Activated naive CD4-positive, alpha-beta T cell (primary cell): ENCODE measurements around the gene ACAD8.

Source experiments
- DNase-seq, 4 experiments: peaks; one replicate each; lab custom pipeline; 2025; lab: John Stamatoyannopoulos, UW

Gene ACAD8

DNA sequence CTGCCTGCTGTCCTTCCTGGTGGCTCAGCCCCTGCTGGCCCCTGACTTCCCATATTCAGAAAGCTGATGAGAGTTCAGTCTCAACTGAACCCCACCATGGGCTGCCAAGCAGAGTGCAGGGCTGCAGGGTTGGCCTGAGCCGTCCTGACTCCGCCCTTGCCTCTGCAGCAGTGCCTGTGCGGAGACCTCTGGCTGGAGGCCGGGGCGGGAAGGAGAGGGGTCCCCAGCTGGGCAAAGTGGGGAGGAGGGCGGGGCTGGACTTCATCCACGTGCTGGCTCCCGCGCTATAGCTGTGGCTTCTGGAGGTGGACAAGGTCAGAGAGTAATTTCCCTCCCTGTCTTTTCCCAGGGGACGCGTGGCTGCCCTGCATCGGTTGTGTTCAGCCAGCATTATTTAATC, 36.4 kb downstream of the ACAD8 start:
- no peak for DNase-seq

DNA sequence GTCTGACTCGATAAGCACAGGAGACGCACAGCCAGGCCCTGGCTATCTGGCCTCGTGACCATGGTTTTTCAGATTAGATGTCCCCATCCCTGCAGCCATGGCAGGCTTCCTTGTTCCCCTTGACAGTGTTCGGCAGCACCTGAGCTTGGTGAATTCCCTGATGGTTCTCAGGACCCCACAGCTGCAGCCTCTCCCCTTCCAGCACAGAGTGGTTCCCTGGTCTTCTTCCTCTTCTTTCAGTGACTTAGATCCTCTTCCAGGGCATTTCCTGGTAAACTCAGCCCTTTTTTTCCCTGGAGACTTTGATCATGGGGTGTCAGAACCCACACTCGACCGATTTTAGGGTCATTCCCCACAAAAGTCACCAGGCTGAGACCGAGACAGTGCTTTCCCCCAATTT, 37.3 kb downstream of the ACAD8 start:
- no peak for DNase-seq

DNA sequence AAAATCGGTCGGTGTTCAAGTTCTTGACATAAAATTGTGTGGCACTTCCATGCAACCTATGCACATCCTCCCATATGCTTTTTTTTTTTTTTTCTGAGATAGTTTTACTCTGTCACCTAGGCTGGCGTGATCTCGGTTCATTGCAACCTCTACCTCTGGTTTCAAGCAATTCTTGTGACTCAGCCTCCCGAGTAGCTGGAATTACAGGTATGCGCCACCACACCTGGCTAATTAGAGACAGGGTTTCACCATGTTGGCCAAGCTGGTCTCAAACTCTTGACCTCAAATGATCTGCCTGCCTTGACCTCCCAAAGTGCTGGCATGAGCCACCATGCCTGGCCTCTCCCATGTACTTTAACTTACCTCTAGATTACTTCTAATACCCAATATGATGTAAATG, 37.8 kb downstream of the ACAD8 start:
- no peak for DNase-seq

DNA sequence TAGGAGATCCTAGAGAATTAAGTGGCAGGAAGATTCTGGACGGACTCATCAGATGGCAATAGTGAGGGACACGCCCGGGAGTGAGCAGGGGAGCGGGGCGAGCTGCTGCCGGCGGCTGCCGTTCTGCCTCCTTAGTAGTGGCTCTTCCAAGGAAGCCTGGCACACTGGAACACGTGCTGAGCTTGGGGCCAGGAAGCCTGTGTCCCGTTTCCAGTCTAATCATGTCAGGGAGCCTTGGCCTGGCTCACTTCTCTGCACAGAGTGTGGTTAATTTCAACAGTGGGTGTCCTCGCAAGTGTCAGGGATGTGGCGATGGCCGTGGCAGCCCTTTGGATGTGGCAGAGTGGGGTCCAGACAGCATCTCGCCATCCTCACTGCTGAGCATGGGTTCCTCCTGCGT, 39.3 kb downstream of the ACAD8 start:
- DNase-seq, result no peak

DNA sequence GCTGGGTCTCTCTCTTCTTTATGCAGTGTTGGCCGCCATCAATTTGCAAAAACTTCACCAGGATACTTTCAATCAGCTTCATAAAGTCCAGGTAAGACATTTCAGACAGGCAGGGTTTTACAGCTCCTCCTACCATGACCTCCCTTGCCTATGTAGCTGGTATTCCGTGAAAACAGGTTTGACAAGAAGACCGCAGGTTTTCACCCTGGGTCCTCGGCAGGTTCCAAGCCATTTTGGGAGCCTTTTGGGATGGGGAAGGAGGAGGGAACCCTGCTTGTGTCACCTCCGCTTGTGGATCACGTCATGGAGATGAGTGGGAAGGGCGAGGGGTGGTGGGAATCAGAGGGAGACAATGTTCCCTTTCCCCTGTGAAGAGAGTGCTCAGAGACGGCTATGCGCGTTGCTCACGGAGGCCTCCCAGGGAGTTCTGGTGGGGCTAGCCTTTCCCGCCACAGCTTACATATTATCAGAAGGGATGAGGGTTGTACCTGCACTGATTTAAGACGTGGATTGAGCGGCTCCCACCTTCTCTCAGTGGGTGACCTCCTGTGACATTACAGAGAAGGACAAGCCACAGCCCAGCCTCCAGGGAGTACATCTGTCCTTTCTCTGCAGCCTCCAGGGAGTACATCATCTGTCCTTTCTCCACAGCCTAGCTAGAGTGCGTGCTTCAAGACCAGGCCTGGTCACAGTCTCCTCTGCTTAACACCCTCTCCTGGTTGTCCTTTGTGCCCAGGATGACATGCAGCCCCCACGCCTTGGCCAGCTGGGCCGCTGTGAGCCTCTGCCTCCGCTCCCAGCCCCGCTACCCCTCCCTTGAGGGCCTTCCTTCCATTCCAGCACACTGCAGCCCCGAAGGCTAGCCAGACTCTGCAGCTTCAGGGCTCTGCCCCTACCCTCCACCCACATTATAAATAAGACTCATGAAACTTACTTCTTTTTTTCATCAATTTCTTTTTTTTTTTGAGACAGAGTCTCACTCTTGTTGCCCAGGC, 40.0 kb downstream of the ACAD8 start:
- no peak for DNase-seq

DNA sequence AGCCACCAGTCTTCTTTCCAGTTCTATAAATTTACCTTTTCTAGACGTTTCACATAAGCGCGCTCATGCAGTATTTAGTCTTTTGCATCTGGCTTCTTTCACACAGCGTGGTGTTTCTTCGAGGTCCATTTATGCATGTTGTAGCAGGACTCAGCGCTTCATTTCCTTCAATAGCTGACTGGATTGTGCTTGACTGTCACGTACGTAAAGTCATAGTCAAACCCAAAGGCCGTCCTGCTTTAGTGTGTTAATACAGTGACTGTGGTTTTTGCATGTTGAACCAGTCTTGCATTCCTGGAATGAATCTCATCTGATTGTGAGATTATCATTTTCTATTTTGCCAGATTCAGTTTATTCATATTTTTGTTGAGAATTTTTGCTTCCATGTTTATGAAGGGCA, 41.3 kb downstream of the ACAD8 start:
- DNase-seq, result no peak

DNA sequence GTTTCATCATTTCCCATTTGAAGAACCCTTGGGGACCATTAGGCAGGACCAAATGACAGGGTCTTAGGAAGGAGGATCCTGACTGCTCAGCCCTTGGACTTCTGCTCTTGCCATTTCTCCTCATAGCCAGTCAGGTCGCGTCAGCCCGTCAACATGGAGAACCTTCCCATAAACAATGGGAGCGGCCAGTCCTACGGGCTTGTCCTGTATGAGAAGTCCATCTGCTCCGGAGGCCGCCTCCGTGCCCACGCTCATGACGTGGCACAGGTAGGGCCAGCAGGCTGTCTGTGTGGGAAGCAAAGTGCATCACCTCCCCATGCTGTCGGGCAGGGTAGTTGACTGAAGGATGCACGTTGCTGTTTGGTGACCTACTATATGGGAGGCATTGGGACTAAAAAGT, 58.9 kb downstream of the ACAD8 start:
- DNase-seq, result no peak

DNA sequence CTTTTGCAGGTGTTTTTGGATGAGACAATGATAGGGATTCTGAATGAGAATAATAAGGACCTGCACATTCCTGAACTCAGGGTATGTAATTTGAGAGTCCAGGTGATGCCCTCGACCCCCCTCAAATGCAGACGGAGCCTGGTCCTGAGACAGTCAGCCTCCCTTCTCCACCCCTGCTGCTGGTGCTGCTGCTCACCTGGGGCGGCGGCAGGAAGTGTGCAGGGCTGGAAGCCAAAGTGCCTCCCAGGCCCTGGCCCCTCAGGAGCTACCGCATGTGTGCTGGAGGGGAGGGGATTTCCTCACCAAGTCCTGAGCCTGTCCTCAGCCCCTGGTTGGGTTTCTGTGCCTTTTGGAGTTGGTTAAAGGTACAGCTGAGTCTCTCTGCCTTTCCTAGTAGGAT, 59.4 kb downstream of the ACAD8 start:
- DNase-seq, result no peak

DNA sequence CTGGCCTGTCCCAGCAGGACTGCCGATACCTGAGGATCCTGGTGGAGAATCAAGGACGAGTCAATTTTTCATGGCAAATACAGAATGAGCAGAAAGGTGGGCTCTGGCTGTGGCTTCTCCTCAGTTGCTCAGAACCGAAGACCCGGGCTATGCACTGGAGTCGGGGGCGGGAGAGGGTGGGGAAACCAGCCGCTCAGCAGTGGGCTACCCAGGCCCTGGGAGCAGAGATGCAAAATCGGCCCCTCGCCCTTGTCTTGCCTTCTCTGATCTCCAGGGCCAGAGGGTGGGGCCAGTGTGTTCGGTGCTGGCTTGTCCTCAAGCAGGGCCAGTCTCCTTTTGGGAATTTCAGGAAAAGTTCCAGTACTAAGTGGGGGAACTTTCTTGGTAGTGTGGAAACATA, 60.0 kb downstream of the ACAD8 start:
- DNase-seq, result no peak

DNA sequence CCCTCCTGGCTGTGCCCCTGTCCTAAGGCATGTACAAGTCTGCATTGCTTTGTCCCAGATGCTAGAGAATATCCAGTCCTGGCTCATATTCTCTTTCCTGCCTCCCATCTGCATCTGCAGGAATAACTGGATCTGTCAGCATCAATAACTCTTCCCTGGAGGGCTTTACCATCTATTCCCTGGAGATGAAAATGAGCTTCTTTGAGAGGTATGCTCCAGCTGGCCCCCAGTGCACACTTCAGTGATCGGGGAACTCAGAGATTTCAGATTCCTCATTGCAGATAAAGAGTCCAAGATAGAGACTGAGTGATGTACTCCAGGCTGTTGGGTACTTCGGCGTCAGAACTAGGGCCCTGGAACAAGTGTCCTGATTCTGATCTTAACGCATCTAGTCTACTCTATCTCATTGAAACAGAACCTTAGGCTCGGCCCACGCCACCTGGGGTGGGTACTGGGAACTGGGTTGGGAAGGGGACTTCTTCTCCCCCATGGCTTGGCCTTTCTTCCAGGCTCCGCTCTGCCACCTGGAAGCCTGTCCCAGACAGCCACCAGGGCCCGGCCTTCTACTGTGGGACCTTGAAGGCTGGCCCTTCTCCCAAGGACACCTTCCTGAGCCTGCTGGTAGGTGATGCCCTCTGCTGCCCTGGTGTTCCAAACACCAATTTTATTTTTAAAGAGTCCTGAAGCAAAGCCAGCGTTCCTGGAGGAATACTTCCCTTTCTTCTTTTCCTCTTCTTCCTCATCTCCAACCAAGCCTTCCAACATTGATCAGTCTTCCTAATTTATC, 60.6 kb downstream of the ACAD8 start:
- no peak for DNase-seq
